Measurements from ENCODE around the gene SRSF12.

Gene SRSF12

DNA sequence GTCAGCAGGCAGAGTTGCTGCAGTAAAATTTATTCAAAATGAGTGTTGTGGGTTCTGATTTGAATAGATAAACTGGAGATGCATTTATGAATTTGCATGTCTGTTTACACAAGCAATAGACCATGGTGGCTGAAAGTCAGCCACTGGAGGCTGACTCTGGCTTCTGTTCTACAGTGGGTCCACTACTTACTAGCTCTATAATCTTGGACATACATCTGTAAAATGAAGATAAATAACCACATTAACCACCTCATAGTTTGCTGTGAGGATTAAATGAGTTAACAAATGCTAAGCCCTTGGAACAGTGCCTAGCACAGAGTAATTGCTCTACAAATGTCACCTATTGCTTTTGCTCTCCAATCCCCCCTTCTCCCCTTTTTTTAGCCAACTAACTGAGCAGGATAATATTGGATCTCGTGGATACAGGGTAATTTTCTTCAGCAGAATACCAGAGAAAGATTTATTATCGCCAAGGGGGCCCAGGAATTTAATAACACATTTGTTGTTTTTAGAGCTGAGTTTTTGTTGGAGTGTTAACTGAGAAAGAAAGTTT, 26.6 kb upstream of the SRSF12 start:
- Histone ChIP-seq H3K9me3 (ENCODE audit: insufficient read depth, low read length) (no peaks in the 10 kb centered on the region), H3K9ac (ENCODE audit: low read length) (peak overlapping the region; percentile 88), H3K4me2 (ENCODE audit: low read depth, low read length, poor library complexity, severe bottlenecking) (peak overlapping the region; percentile 99), H3K4me3 (ENCODE audit: insufficient read depth, low read length, poor library complexity, severe bottlenecking) (peak overlapping the region; percentile 78), H3K79me2 (ENCODE audit: insufficient read depth, low read length) (peaks cover 35% of the 10 kb centered on the region), H2AFZ (ENCODE audit: low read depth, low read length, severe bottlenecking) (peak overlapping the region; percentile 98), H4K20me1 (ENCODE audit: low read depth, low read length) (no peaks in the 10 kb centered on the region), H3K27me3 (ENCODE audit: low read length) (no peaks in the 10 kb centered on the region), H3F3A (ENCODE audit: insufficient read depth) (peaks cover 18% of the 10 kb centered on the region), H3K27ac (ENCODE audit: low read depth, low read length) (peak overlapping the region; percentile 93), H3K36me3 (ENCODE audit: low read length) (peaks cover 10% of the 10 kb centered on the region; the same call in 1 of the 2 replicates), H3K9me2 (replicated peaks; ENCODE audit: insufficient read depth, low read length) (no peaks in the 10 kb centered on the region)
- TF ChIP-seq, protein P1, sequence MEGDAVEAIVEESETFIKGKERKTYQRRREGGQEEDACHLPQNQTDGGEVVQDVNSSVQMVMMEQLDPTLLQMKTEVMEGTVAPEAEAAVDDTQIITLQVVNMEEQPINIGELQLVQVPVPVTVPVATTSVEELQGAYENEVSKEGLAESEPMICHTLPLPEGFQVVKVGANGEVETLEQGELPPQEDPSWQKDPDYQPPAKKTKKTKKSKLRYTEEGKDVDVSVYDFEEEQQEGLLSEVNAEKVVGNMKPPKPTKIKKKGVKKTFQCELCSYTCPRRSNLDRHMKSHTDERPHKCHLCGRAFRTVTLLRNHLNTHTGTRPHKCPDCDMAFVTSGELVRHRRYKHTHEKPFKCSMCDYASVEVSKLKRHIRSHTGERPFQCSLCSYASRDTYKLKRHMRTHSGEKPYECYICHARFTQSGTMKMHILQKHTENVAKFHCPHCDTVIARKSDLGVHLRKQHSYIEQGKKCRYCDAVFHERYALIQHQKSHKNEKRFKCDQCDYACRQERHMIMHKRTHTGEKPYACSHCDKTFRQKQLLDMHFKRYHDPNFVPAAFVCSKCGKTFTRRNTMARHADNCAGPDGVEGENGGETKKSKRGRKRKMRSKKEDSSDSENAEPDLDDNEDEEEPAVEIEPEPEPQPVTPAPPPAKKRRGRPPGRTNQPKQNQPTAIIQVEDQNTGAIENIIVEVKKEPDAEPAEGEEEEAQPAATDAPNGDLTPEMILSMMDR (IDR thresholded peaks at IDR 0.05; ENCODE audit: insufficient read depth, low read length, poor library complexity, severe bottlenecking) = no peak
- no peak for TF ChIP-seq EZH2phosphoT487 (conservative IDR thresholded peaks at IDR 0.05; ENCODE audit: low read length)

DNA sequence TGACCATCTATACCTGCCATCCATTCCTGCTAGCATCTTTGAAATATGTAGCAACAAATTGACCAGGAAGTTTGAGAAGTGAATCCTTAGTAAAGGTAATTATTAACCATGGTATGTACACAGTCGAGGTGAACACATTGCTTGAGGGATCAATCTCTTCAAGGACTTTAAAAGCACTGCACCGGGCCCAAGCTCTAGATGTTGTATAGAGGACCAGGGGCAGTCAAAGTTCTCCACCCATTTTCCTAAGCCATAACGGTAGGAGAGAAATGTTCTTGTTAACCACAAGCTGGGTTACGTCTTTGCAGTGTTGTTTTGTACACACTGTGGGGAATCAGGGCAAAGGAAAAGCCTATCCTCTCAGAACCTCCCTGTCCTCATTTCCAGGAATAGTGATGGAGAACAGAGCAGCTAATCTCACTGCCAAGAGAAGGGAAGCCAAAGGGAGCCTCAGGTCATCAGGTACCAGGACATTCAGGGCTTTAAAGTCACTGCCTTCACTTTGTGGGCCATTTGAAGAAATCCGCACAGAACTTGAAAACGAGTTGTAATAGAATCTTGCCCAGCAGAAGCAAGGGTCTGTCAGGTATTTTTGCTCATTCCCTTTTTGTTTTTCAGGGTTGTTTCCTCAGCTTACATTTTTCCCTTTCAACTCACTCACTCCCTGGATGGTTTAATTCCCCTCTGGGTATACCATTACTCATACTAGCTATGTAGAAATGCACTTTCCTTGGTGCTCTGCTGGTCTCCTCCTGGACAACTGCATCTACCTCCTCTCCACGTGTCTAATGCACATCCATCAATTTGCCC, 22.7 kb upstream of the SRSF12 start:
- Histone ChIP-seq H3K27me3 (ENCODE audit: low read length) (no peaks in the 10 kb centered on the region), H3K9me3 (ENCODE audit: insufficient read depth, low read length) (no peaks in the 10 kb centered on the region)
- no peak for TF ChIP-seq EZH2phosphoT487 (conservative IDR thresholded peaks at IDR 0.05; ENCODE audit: low read length)
- TF ChIP-seq, protein P1 (IDR thresholded peaks at IDR 0.05; ENCODE audit: insufficient read depth, low read length, poor library complexity, severe bottlenecking) = no peak

DNA sequence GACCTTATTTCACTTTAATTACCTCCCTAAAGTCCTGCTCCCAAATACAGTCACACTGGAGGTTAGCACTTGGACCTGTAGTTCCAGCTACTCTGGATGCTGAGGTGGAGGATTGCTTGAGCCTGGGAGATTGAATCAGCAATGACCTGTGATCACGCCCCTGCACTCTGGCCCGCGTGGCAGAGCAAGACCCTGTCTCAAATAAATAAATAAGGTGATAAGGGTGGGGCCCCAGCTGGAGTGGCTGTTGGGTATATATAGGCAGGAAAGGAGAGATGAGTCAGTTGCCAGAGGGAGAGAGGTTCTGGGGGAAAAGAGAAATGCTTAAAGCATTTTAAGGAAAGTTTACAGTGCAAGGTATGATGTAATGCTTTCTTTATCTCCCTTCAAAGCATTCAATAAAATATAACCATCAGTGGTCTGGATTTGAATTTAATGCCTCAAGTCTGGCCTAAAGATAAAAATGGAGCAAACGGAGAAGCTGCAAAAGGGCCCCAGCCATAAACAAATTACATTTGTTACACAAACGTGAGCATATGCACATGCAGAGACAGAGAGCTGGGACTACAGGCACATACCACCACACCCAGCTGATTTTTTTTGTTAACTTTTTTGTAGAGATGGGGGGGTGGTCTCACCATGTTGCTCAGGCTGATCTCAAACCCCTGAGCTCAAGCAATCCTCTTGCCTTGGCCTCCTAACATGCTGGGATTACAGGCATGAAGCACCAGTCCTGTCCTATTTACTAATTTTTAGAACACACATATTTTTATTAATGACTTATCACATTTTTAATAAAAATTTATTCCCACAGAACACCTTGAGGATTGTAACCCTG, 21.9 kb upstream of the SRSF12 start:
- Histone ChIP-seq H2AFZ (ENCODE audit: low read depth, low read length, severe bottlenecking) (no peak overlapping the region), H3K27ac (ENCODE audit: low read depth, low read length) (no peak overlapping the region), H3K36me3 (ENCODE audit: low read length) (no peaks in the 10 kb centered on the region), H3K9me2 (replicated peaks; ENCODE audit: insufficient read depth, low read length) (no peaks in the 10 kb centered on the region), H3K79me2 (ENCODE audit: insufficient read depth, low read length) (no peaks in the 10 kb centered on the region), H3K9ac (ENCODE audit: low read length) (no peak overlapping the region), H3K4me3 (ENCODE audit: insufficient read depth, low read length, poor library complexity, severe bottlenecking) (no peak overlapping the region), H3K9me3 (ENCODE audit: insufficient read depth, low read length) (no peaks in the 10 kb centered on the region), H3K4me2 (ENCODE audit: low read depth, low read length, poor library complexity, severe bottlenecking) (no peak overlapping the region), H4K20me1 (ENCODE audit: low read depth, low read length) (no peaks in the 10 kb centered on the region), H3K27me3 (ENCODE audit: low read length) (no peaks in the 10 kb centered on the region), H3F3A (ENCODE audit: insufficient read depth) (peaks cover 3% of the 10 kb centered on the region)
- TF ChIP-seq EZH2phosphoT487 (conservative IDR thresholded peaks at IDR 0.05; ENCODE audit: low read length) = no peak
- TF ChIP-seq, protein P1 (IDR thresholded peaks at IDR 0.05; ENCODE audit: insufficient read depth, low read length, poor library complexity, severe bottlenecking) = no peak

More for the DNA sequence above, 22.7 kb upstream of the SRSF12 start:
- H3K9ac ChIP-seq (ENCODE audit: low read length) = no peak overlapping the region
- no peaks in the 10 kb centered on the region for H4K20me1 ChIP-seq (ENCODE audit: low read depth, low read length)
- no peak overlapping the region for H3K4me3 ChIP-seq (ENCODE audit: insufficient read depth, low read length, poor library complexity, severe bottlenecking)
- no peaks in the 10 kb centered on the region for H3K9me2 ChIP-seq (replicated peaks; ENCODE audit: insufficient read depth, low read length)
- no peaks in the 10 kb centered on the region for H3K79me2 ChIP-seq (ENCODE audit: insufficient read depth, low read length)
- H3K36me3 ChIP-seq (ENCODE audit: low read length) = no peaks in the 10 kb centered on the region
- H3K4me2 ChIP-seq (ENCODE audit: low read depth, low read length, poor library complexity, severe bottlenecking) = no peak overlapping the region
- no peak overlapping the region for H2AFZ ChIP-seq (ENCODE audit: low read depth, low read length, severe bottlenecking)
- H3F3A ChIP-seq (ENCODE audit: insufficient read depth) = peaks cover 12% of the 10 kb centered on the region
- no peak overlapping the region for H3K27ac ChIP-seq (ENCODE audit: low read depth, low read length)

Measured in SU-DHL-6 (cell line).